GM18861 (cell line): Measurements from ENCODE around the gene CCDC59.

Experiments used
- ATAC-seq: cut with Tn5 transposase; IDR thresholded peaks from one replicate; pipeline ENCODE4 v1.9.1; 2021; ENCODE audit not compliant: unreplicated experiment

The CCDC59 gene

GRCh38 chr12:82319276-82319675 is 38.9 kb downstream of the CCDC59 start:
- no peak for ATAC-seq

- ATAC-seq: no peak
These were observed 43.7 kb downstream of the CCDC59 start for GRCh38 chr12:82314406-82314892.
